Peyer's patch (tissue), 4 donors: ENCODE data around the gene CACNB2.

ENCODE experiments used
- CTCF ChIP-seq, 6 experiments: fragments of 450-650 bp in 4 of 6; fragments of 200-600 bp in 2 of 6; sonication (generic) in 1 of 6; IDR thresholded peaks; one replicate each; pipeline ENCODE4 v1.5.1; 2017 to 2019; ENCODE audit warnings: antibody characterized with exemption in 6 of 6, mild to moderate bottlenecking in 3 of 6, moderate library complexity in 1 of 6
- POLR2A ChIP-seq, 2 donors: fragments of 450-650 bp; IDR thresholded peaks; one replicate each; pipeline ENCODE4 v1.5.1; 2017; ENCODE audit warnings: antibody characterized with exemption in 2 of 2, mild to moderate bottlenecking in 2 of 2, moderate library complexity in 2 of 2

DNA sequence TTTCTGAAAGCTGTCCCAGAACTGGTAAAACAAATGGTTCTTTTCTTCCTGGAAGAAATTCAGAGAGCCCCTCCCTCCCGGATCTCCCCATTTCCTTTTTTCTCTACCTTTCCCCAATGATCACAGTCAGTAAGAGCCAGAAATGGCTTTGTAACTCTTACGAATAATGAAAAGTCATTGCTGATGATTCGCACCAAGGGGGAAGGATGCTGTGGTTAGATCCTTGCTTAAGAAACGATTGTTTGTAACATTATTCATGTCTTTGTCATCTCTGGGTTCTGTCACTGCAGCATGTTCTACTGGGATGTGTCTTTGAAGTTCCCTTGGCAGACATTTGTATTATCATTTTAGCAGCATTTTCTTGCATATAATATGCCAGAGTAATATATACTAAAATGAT is 138.9 kb downstream of the CACNB2 start:
- TF ChIP-seq CTCF (IDR thresholded peaks at IDR 0.05): no peak
- no peak for TF ChIP-seq POLR2A (IDR thresholded peaks at IDR 0.05)
